OCI-LY1 (cell line): Measurements from ENCODE around the gene OTULINL.

ENCODE experiments used
- H2AFZ ChIP-seq: fragments of 200-600 bp; sonication (generic), shearing (Covaris generic); 2 replicates; pipeline ENCODE4 v1.6.0; 2014; ENCODE audit warnings: antibody characterized with exemption, mild to moderate bottlenecking, low read length
- H3F3A ChIP-seq: fragments of 200-600 bp; sonication (generic), shearing (Covaris generic); 2 replicates; pipeline ENCODE4 v1.6.0; 2014; ENCODE audit warnings: mild to moderate bottlenecking, antibody characterized with exemption, low read length, moderate library complexity; ENCODE audit not compliant: insufficient read depth
- H3K27ac ChIP-seq: fragments of 200-600 bp; sonication (generic); 2 replicates; pipeline ENCODE4 v1.5.1; 2014; ENCODE audit warnings: low read length, mixed run types, mild to moderate bottlenecking, low read depth; ENCODE audit not compliant: poor library complexity, severe bottlenecking
- H3K27me3 ChIP-seq: fragments of 200-600 bp; sonication (generic); 2 replicates; pipeline ENCODE4 v1.6.0; 2014; ENCODE audit warnings: antibody characterized with exemption, mild to moderate bottlenecking, low read length, moderate library complexity; ENCODE audit not compliant: insufficient read depth
- H3K36me3 ChIP-seq: fragments of 200-600 bp; sonication (generic); 2 replicates; pipeline ENCODE4 v1.6.1; 2014; ENCODE audit warnings: mild to moderate bottlenecking, antibody characterized with exemption, low read length, moderate library complexity, mixed read lengths; ENCODE audit not compliant: insufficient read depth
- H3K4me1 ChIP-seq: fragments of 200-600 bp; sonication (generic); 2 replicates; pipeline ENCODE4 v1.5.1; 2014; ENCODE audit warnings: mild to moderate bottlenecking, low read length, moderate library complexity; ENCODE audit not compliant: insufficient read depth, severe bottlenecking
- H3K4me2 ChIP-seq: fragments of 200-600 bp; sonication (generic), shearing (Covaris generic); 2 replicates; pipeline ENCODE4 v1.6.1; 2014; ENCODE audit warnings: low read length
- H3K4me3 ChIP-seq: fragments of 200-600 bp; sonication (generic); 2 replicates; pipeline ENCODE4 v1.5.1; 2014; ENCODE audit warnings: low read length, low read depth, mild to moderate bottlenecking, mixed read lengths; ENCODE audit not compliant: poor library complexity, severe bottlenecking
- H3K79me2 ChIP-seq: fragments of 200-600 bp; shearing (Covaris generic); 2 replicates; pipeline ENCODE4 v1.6.1; 2016; ENCODE audit warnings: mixed run types, low read length, mixed read lengths; ENCODE audit not compliant: insufficient read depth
- H3K9ac ChIP-seq: fragments of 200-600 bp; sonication (generic), shearing (Covaris generic); 2 replicates; pipeline ENCODE4 v1.6.1; 2014; ENCODE audit warnings: mild to moderate bottlenecking, low read length, mixed read lengths
- H3K9me2 ChIP-seq: fragments of 200-600 bp; sonication (generic), shearing (Covaris generic); 2 replicates; pipeline ENCODE4 v1.6.1; 2014; ENCODE audit warnings: low read depth, mild to moderate bottlenecking, low read length, mixed read lengths
- H3K9me3 ChIP-seq: fragments of 200-600 bp; shearing (Covaris generic); 2 replicates; pipeline ENCODE4 v1.6.1; 2014; ENCODE audit warnings: low read length, mixed read lengths
- H4K20me1 ChIP-seq: fragments of 200-600 bp; sonication (generic), shearing (Covaris generic); 2 replicates; pipeline ENCODE4 v1.6.0; 2016; ENCODE audit warnings: mild to moderate bottlenecking, low read length; ENCODE audit not compliant: insufficient read depth
- CTCF ChIP-seq: fragments of 200-600 bp; sonication (generic), shearing (Covaris generic); IDR thresholded peaks from 2 replicates; pipeline ENCODE4 v1.5.1; 2017; ENCODE audit warnings: mild to moderate bottlenecking, antibody characterized with exemption, low read length, moderate library complexity, mixed read lengths
- EZH2 ChIP-seq: fragments of 200-600 bp; sonication (generic), shearing (Covaris generic); IDR thresholded peaks from 2 replicates; pipeline ENCODE4 v1.8.0; 2017; ENCODE audit warnings: borderline replicate concordance, mixed run types, mild to moderate bottlenecking, antibody characterized with exemption, low read length, moderate library complexity, mixed read lengths

Gene OTULINL

GRCh38 chr5:14595189-14595588 is 13.6 kb downstream of the OTULINL start:
- no peaks in the 10 kb centered on the region for H3K27me3 ChIP-seq
- H3K27ac ChIP-seq: no peak overlapping the region
- no peak overlapping the region for H2AFZ ChIP-seq
- no peaks in the 10 kb centered on the region for H3K9me2 ChIP-seq
- no peaks in the 10 kb centered on the region for H3F3A ChIP-seq
- H3K9ac ChIP-seq: no peak overlapping the region
- no peaks in the 10 kb centered on the region for H3K9me3 ChIP-seq
- no peak overlapping the region for H3K4me3 ChIP-seq
- no peaks in the 10 kb centered on the region for H3K4me1 ChIP-seq
- H3K36me3 ChIP-seq: no peaks in the 10 kb centered on the region
- no peaks in the 10 kb centered on the region for H3K79me2 ChIP-seq
- H3K4me2 ChIP-seq: no peak overlapping the region
- TF ChIP-seq EZH2: no peak
- TF ChIP-seq CTCF: no peak
- no peaks in the 10 kb centered on the region for H4K20me1 ChIP-seq

GRCh38 chr5:14595891-14596290 is 14.3 kb downstream of the OTULINL start:
- H3K27ac ChIP-seq: no peak overlapping the region
- H3K4me1 ChIP-seq: no peaks in the 10 kb centered on the region
- TF ChIP-seq EZH2: no peak
- no peak for TF ChIP-seq CTCF
- H3K79me2 ChIP-seq: no peaks in the 10 kb centered on the region
- H3K36me3 ChIP-seq: no peaks in the 10 kb centered on the region
- H3K27me3 ChIP-seq: no peaks in the 10 kb centered on the region
- H3K9ac ChIP-seq: no peak overlapping the region
- no peak overlapping the region for H3K4me3 ChIP-seq
- H2AFZ ChIP-seq: no peak overlapping the region
- H3K4me2 ChIP-seq: no peak overlapping the region
- H4K20me1 ChIP-seq: no peaks in the 10 kb centered on the region
- H3K9me3 ChIP-seq: no peaks in the 10 kb centered on the region
- no peaks in the 10 kb centered on the region for H3F3A ChIP-seq
- no peaks in the 10 kb centered on the region for H3K9me2 ChIP-seq

GRCh38 chr5:14597080-14597479 is 15.5 kb downstream of the OTULINL start:
- no peaks in the 10 kb centered on the region for H3K4me1 ChIP-seq

More at GRCh38 chr5:14597080-14597479, 15.5 kb downstream of the OTULINL start:
- no peaks in the 10 kb centered on the region for H3K79me2 ChIP-seq
- no peaks in the 10 kb centered on the region for H4K20me1 ChIP-seq
- no peaks in the 10 kb centered on the region for H3K9me3 ChIP-seq
- no peaks in the 10 kb centered on the region for H3K27me3 ChIP-seq
- H3K9me2 ChIP-seq: no peaks in the 10 kb centered on the region
- no peak overlapping the region for H3K9ac ChIP-seq
- H2AFZ ChIP-seq: no peak overlapping the region
- no peaks in the 10 kb centered on the region for H3K36me3 ChIP-seq
- H3F3A ChIP-seq: no peaks in the 10 kb centered on the region
- H3K4me2 ChIP-seq: no peak overlapping the region
- H3K4me3 ChIP-seq: no peak overlapping the region
- H3K27ac ChIP-seq: no peak overlapping the region
- no peak for TF ChIP-seq CTCF
- no peak for TF ChIP-seq EZH2
